HepG2 (cell line): ENCODE data around the gene MAPK10.

Experiments used
- CCDC6 ChIP-seq: sonication (generic); formaldehyde crosslinking; IDR thresholded peaks from 2 replicates; pipeline ENCODE4 v1.8.1; 2022; ENCODE audit warnings: mild to moderate bottlenecking, missing genetic modification reagents, moderate library complexity
- EP300 ChIP-seq, 3 experiments: sonication (generic) in 1 of 3; formaldehyde crosslinking in 1 of 3; IDR thresholded peaks; 2 replicates each; pipeline versions ENCODE4 v1.5.1 to v1.6.1; 2011 to 2020; ENCODE audit warnings: low read depth in 2 of 3, low read length in 2 of 3, borderline replicate concordance in 1 of 3, improper control_type of control experiment in 1 of 3, mild to moderate bottlenecking in 1 of 3, missing genetic modification reagents in 1 of 3, moderate library complexity in 1 of 3
- ESRRA ChIP-seq: sonication (generic); formaldehyde crosslinking; IDR thresholded peaks from 2 replicates; pipeline ENCODE4 v1.5.1; 2020; ENCODE audit warnings: mild to moderate bottlenecking, low read depth, missing genetic modification reagents
- RFXANK ChIP-seq: IDR thresholded peaks from 2 replicates; pipeline ENCODE4 v1.6.1; 2016
- ZNF761 ChIP-seq: sonication (generic); formaldehyde crosslinking; conservative IDR thresholded peaks from 2 replicates; pipeline ENCODE4 v1.4.0; 2020; ENCODE audit warnings: mild to moderate bottlenecking, missing genetic modification reagents
- ZNF839 ChIP-seq: sonication (generic); formaldehyde crosslinking; IDR thresholded peaks from 2 replicates; pipeline ENCODE4 v1.4.0; 2020; ENCODE audit warnings: missing genetic modification reagents, mild to moderate bottlenecking, borderline replicate concordance
- TF ChIP-seq, protein P1 (sequence below): sonication (generic); formaldehyde crosslinking; IDR thresholded peaks from 2 replicates; pipeline ENCODE4 v1.5.0; 2020; ENCODE audit warnings: mild to moderate bottlenecking, missing genetic modification reagents, moderate library complexity
- TF ChIP-seq, protein P2 (sequence below): sonication (generic); formaldehyde crosslinking; IDR thresholded peaks from 2 replicates; pipeline ENCODE4 v1.4.0; 2020; ENCODE audit warnings: missing genetic modification reagents

- TF ChIP-seq, protein P1, sequence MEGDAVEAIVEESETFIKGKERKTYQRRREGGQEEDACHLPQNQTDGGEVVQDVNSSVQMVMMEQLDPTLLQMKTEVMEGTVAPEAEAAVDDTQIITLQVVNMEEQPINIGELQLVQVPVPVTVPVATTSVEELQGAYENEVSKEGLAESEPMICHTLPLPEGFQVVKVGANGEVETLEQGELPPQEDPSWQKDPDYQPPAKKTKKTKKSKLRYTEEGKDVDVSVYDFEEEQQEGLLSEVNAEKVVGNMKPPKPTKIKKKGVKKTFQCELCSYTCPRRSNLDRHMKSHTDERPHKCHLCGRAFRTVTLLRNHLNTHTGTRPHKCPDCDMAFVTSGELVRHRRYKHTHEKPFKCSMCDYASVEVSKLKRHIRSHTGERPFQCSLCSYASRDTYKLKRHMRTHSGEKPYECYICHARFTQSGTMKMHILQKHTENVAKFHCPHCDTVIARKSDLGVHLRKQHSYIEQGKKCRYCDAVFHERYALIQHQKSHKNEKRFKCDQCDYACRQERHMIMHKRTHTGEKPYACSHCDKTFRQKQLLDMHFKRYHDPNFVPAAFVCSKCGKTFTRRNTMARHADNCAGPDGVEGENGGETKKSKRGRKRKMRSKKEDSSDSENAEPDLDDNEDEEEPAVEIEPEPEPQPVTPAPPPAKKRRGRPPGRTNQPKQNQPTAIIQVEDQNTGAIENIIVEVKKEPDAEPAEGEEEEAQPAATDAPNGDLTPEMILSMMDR: no peak
- TF ChIP-seq ESRRA (CRISPR knock-in tag): no peak
- TF ChIP-seq ZNF761: no peak
- TF ChIP-seq EP300 (IDR thresholded peaks at IDR 0.05; ENCODE audit: low read depth in 2 of 2, low read length in 2 of 2): no peak
- TF ChIP-seq EP300 (CRISPR knock-in tag; IDR thresholded peaks at IDR 0.05; ENCODE audit: borderline replicate concordance): no peak
- no peak for TF ChIP-seq CCDC6 (CRISPR knock-in tag)
- TF ChIP-seq, protein P2, sequence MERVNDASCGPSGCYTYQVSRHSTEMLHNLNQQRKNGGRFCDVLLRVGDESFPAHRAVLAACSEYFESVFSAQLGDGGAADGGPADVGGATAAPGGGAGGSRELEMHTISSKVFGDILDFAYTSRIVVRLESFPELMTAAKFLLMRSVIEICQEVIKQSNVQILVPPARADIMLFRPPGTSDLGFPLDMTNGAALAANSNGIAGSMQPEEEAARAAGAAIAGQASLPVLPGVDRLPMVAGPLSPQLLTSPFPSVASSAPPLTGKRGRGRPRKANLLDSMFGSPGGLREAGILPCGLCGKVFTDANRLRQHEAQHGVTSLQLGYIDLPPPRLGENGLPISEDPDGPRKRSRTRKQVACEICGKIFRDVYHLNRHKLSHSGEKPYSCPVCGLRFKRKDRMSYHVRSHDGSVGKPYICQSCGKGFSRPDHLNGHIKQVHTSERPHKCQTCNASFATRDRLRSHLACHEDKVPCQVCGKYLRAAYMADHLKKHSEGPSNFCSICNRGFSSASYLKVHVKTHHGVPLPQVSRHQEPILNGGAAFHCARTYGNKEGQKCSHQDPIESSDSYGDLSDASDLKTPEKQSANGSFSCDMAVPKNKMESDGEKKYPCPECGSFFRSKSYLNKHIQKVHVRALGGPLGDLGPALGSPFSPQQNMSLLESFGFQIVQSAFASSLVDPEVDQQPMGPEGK (CRISPR knock-in tag): no peak
- no peak for TF ChIP-seq ZNF839 (CRISPR knock-in tag)
- TF ChIP-seq RFXANK (CRISPR knock-in tag): no peak
Observed at GRCh38 chr4:86243750-86244149, 116.1 kb downstream of the MAPK10 start.
